Kidney capillary endothelial cell (primary cell): ENCODE results near the gene ORMDL3.

Experiments
- DNase-seq: peaks from one replicate; pipeline ENCODE4 v3.0.0-alpha.2; 2018; ENCODE audit warnings: low spot score

ORMDL3 gene

GRCh38 chr17:39871801-39872200 lies 55.6 kb downstream of the ORMDL3 start:
- DNase-seq, result no peak
